Smooth muscle cell (in vitro differentiated cells): ENCODE data around the gene ACCSL. TPM values are rescaled to one million over a fixed set of nuclear protein-coding genes. Genes with fewer than 3 reads are reported as not detected.

Experiments used
- DNase-seq: peaks from one replicate; lab custom pipeline; 2025; ENCODE audit not compliant: unreplicated experiment; lab: John Stamatoyannopoulos, UW
- H2AFZ ChIP-seq: fragments of 200-600 bp; sonication (generic); 2 replicates; pipeline ENCODE4 v1.6.0; 2016; ENCODE audit warnings: antibody characterized with exemption, low read depth, mild to moderate bottlenecking
- H3F3A ChIP-seq: fragments of 200-600 bp; sonication (generic); 2 replicates; pipeline ENCODE4 v1.6.0; 2017; ENCODE audit warnings: antibody characterized with exemption, low read depth
- H3K27ac ChIP-seq: fragments of 200-600 bp; sonication (generic); 2 replicates; pipeline ENCODE4 v1.5.1; 2016; ENCODE audit warnings: low read depth, mild to moderate bottlenecking
- H3K27me3 ChIP-seq: fragments of 200-600 bp; sonication (generic); 2 replicates; pipeline ENCODE4 v1.6.1; 2016; ENCODE audit warnings: low read depth, mild to moderate bottlenecking
- H3K36me3 ChIP-seq: fragments of 200-600 bp; sonication (generic); 2 replicates; pipeline ENCODE4 v1.5.1; 2016; ENCODE audit warnings: low read depth
- H3K4me1 ChIP-seq: fragments of 200-600 bp; sonication (generic); 2 replicates; pipeline ENCODE4 v1.5.1; 2016; ENCODE audit warnings: low read depth
- H3K4me2 ChIP-seq: fragments of 200-600 bp; sonication (generic); 2 replicates; pipeline ENCODE4 v1.6.0; 2016; ENCODE audit warnings: mild to moderate bottlenecking
- H3K4me3 ChIP-seq: fragments of 200-600 bp; sonication (generic); 2 replicates; pipeline ENCODE4 v1.5.1; 2016; ENCODE audit warnings: mild to moderate bottlenecking
- H3K79me2 ChIP-seq: fragments of 200-600 bp; sonication (generic); 2 replicates; pipeline ENCODE4 v1.6.0; 2016; ENCODE audit warnings: low read depth, mild to moderate bottlenecking
- H3K9ac ChIP-seq: fragments of 200-600 bp; sonication (generic); 2 replicates; pipeline ENCODE4 v1.6.0; 2016; ENCODE audit warnings: low read depth
- H3K9me3 ChIP-seq: fragments of 200-600 bp; sonication (generic); replicated peaks from 2 replicates; pipeline ENCODE4 v1.5.1; 2016; ENCODE audit warnings: low read depth
- H4K20me1 ChIP-seq: fragments of 200-600 bp; sonication (generic); 2 replicates; pipeline ENCODE4 v1.6.0; 2016; ENCODE audit warnings: low read depth
- CTCF ChIP-seq: fragments of 200-600 bp; sonication (generic); IDR thresholded peaks from 2 replicates; pipeline ENCODE4 v1.5.1; 2017; ENCODE audit warnings: borderline replicate concordance, mild to moderate bottlenecking, antibody characterized with exemption; ENCODE audit not compliant: insufficient read depth, poor library complexity, severe bottlenecking
- WGBS: methylation state at CpG from one replicate; pipeline ENCODE4 v1.1.7; 2016; ENCODE audit warnings: low lambda C conversion rate; 5-methylcytosine and 5-hydroxymethylcytosine counted together
- polyA plus RNA-seq: library from polyadenylated mRNA; unstranded; fragments of >200 nt; fragmentation: Nextera tagmentation; extraction: Ambion mirVana; gene quantifications from 2 replicates; pipeline ENCODE4 v1.2.1, GENCODE V29; 2016
- total RNA-seq: library from RNA; depleted of rRNA; stranded (reverse); fragments of >200 nt; gene quantifications from 2 replicates; pipeline ENCODE4 v1.2.3, GENCODE V29; 2014

ACCSL gene
- total and polyA plus RNA-seq, 2 experiments from 2014 or later = not detected

- H3K4me2 ChIP-seq = no peak overlapping the region
- no peak overlapping the region for H3K4me3 ChIP-seq
- no peak for DNase-seq
- H3K27ac ChIP-seq = no peak overlapping the region
- TF ChIP-seq CTCF = no peak
- H3K27me3 ChIP-seq = no peaks in the 10 kb centered on the region
- no peak overlapping the region for H3K9ac ChIP-seq
- no peaks in the 10 kb centered on the region for H3K9me3 ChIP-seq
- H3K4me1 ChIP-seq = no peaks in the 10 kb centered on the region
- H3F3A ChIP-seq = no peaks in the 10 kb centered on the region
- WGBS = 94% methylated on average over 8 of the region's 8 CpGs
- H2AFZ ChIP-seq = no peak overlapping the region
- no peaks in the 10 kb centered on the region for H3K36me3 ChIP-seq
- H3K79me2 ChIP-seq = no peaks in the 10 kb centered on the region
- no peaks in the 10 kb centered on the region for H4K20me1 ChIP-seq
These were observed 25.2 kb downstream of the ACCSL start for GRCh38 chr11:44072757-44073658.

GRCh38 chr11:44078794-44079193 is 31.0 kb downstream of the ACCSL start:
- H3K4me1 ChIP-seq = no peaks in the 10 kb centered on the region
- no peak overlapping the region for H3K27ac ChIP-seq
- no peaks in the 10 kb centered on the region for H4K20me1 ChIP-seq
- no peak for DNase-seq
- no peaks in the 10 kb centered on the region for H3K9me3 ChIP-seq
- no peaks in the 10 kb centered on the region for H3F3A ChIP-seq
- H3K9ac ChIP-seq = no peak overlapping the region
- no peaks in the 10 kb centered on the region for H3K36me3 ChIP-seq
- no peak overlapping the region for H3K4me2 ChIP-seq
- no peak for TF ChIP-seq CTCF
- no peak overlapping the region for H3K4me3 ChIP-seq
- WGBS = 98% methylated on average over 5 of the region's 5 CpGs
- no peak overlapping the region for H2AFZ ChIP-seq
- no peaks in the 10 kb centered on the region for H3K79me2 ChIP-seq
- H3K27me3 ChIP-seq = no peaks in the 10 kb centered on the region

GRCh38 chr11:44079376-44079775 is 31.6 kb downstream of the ACCSL start:
- Histone ChIP-seq H3K4me1 (no peaks in the 10 kb centered on the region), H3K9me3 (no peaks in the 10 kb centered on the region), H3K36me3 (no peaks in the 10 kb centered on the region), H3K9ac (no peak overlapping the region), H3K4me2 (no peak overlapping the region), H4K20me1 (no peaks in the 10 kb centered on the region), H3K79me2 (no peaks in the 10 kb centered on the region), H3K27me3 (no peaks in the 10 kb centered on the region), H3K27ac (no peak overlapping the region), H3K4me3 (no peak overlapping the region), H2AFZ (no peak overlapping the region), H3F3A (no peaks in the 10 kb centered on the region)
- TF ChIP-seq CTCF = no peak
- no peak for DNase-seq
- 80% methylated on average over 6 of the region's 6 CpGs for WGBS

- 94% methylated on average over 9 of the region's 9 CpGs for WGBS
- Histone ChIP-seq H3K4me3 (no peak overlapping the region), H3K36me3 (no peaks in the 10 kb centered on the region), H3K79me2 (no peaks in the 10 kb centered on the region), H3F3A (no peaks in the 10 kb centered on the region), H3K27ac (no peak overlapping the region), H4K20me1 (no peaks in the 10 kb centered on the region), H3K27me3 (no peaks in the 10 kb centered on the region), H3K4me1 (no peaks in the 10 kb centered on the region), H3K4me2 (no peak overlapping the region), H2AFZ (no peak overlapping the region), H3K9me3 (no peaks in the 10 kb centered on the region), H3K9ac (no peak overlapping the region)
- DNase-seq = no peak
- no peak for TF ChIP-seq CTCF
These were observed 33.2 kb downstream of the ACCSL start for GRCh38 chr11:44080951-44081350.
